WTC11 (cell line): ENCODE data around the gene FER. TPM values are rescaled to one million over a fixed set of nuclear protein-coding genes. Genes with fewer than 3 reads are reported as not detected.

Experiments
- ATAC-seq: fragments of 200-7000 bp; cut with Tn5 transposase; 2 replicates; pipeline ENCODE4 v1.10.0; 2021; ENCODE audit warnings: mild to moderate bottlenecking, moderate library complexity
- CTCF ChIA-PET: fragments of 300-600 bp; sonication (Branson Sonifier 250); formaldehyde crosslinking; loops from one replicate; lab custom pipeline; 2021; ENCODE audit warnings: antibody characterized with exemption; lab: Charles Lee
- POLR2A ChIA-PET: fragments of 350-600 bp; sonication (Branson Sonifier 250); formaldehyde crosslinking; loops from one replicate; lab custom pipeline; 2021; ENCODE audit warnings: antibody characterized with exemption; lab: Charles Lee
- DNase-seq: peaks from one replicate; pipeline ENCODE4 v3.0.0; 2021; ENCODE audit warnings: low spot score
- H3K27ac Mint-ChIP-seq: 2 replicates; pipeline ENCODE4 v1.8.0; 2021; ENCODE audit warnings: mixed read lengths
- H3K27me3 Mint-ChIP-seq: 2 replicates; pipeline ENCODE4 v1.8.0; 2021; ENCODE audit warnings: low read depth, mild to moderate bottlenecking, moderate library complexity, mixed read lengths
- H3K36me3 Mint-ChIP-seq: 2 replicates; pipeline ENCODE4 v1.8.0; 2021; ENCODE audit warnings: mixed read lengths
- H3K4me1 Mint-ChIP-seq: 2 replicates; pipeline ENCODE4 v1.8.0; 2022; ENCODE audit warnings: mixed read lengths
- H3K4me3 Mint-ChIP-seq: 2 replicates; pipeline ENCODE4 v1.8.0; 2021; ENCODE audit warnings: mild to moderate bottlenecking, moderate library complexity, mixed read lengths
- H3K9me3 Mint-ChIP-seq: 2 replicates; pipeline ENCODE4 v1.8.0; 2021; ENCODE audit warnings: mixed read lengths
- ATF3 ChIP-seq: sonication (generic); formaldehyde crosslinking; conservative IDR thresholded peaks from 2 replicates; pipeline ENCODE4 v1.8.1; 2022; ENCODE audit warnings: mild to moderate bottlenecking, missing genetic modification reagents
- CREM ChIP-seq: sonication (generic); formaldehyde crosslinking; IDR thresholded peaks from 2 replicates; pipeline ENCODE4 v1.8.1; 2022; ENCODE audit warnings: mild to moderate bottlenecking, missing genetic modification reagents, moderate library complexity
- ELF4 ChIP-seq: sonication (generic); formaldehyde crosslinking; IDR thresholded peaks from 2 replicates; pipeline ENCODE4 v1.8.1; 2022; ENCODE audit warnings: low read depth, mild to moderate bottlenecking, moderate library complexity, missing genetic modification reagents
- ERG ChIP-seq: fragments of 250-450 bp; sonication (Bioruptor Pico); IDR thresholded peaks from 2 replicates; pipeline ENCODE4 v1.8.0; 2021; ENCODE audit warnings: mild to moderate bottlenecking
- FOXK1 ChIP-seq: sonication (generic); formaldehyde crosslinking; IDR thresholded peaks from 2 replicates; pipeline ENCODE4 v1.8.0; 2022; ENCODE audit warnings: mild to moderate bottlenecking, moderate library complexity, missing genetic modification reagents
- IRF1 ChIP-seq: sonication (generic); formaldehyde crosslinking; IDR thresholded peaks from 2 replicates; pipeline ENCODE4 v1.8.0; 2023; ENCODE audit warnings: missing genetic modification reagents
- KAT7 ChIP-seq: sonication (generic); formaldehyde crosslinking; IDR thresholded peaks from 2 replicates; pipeline ENCODE4 v1.8.1; 2023; ENCODE audit warnings: missing genetic modification reagents, mild to moderate bottlenecking, borderline replicate concordance
- MLX ChIP-seq: sonication (generic); formaldehyde crosslinking; IDR thresholded peaks from 2 replicates; pipeline ENCODE4 v1.8.1; 2023; ENCODE audit warnings: mild to moderate bottlenecking, missing genetic modification reagents, moderate library complexity
- PRRX2 ChIP-seq: fragments of 250-450 bp; sonication (Bioruptor Pico); IDR thresholded peaks from 2 replicates; pipeline ENCODE4 v1.8.0; 2021; ENCODE audit warnings: mild to moderate bottlenecking
- SMAD3 ChIP-seq: sonication (generic); formaldehyde crosslinking; IDR thresholded peaks from 2 replicates; pipeline ENCODE4 v1.8.0; 2022; ENCODE audit warnings: missing genetic modification reagents, mild to moderate bottlenecking, borderline replicate concordance
- SP1 ChIP-seq: sonication (generic); formaldehyde crosslinking; conservative IDR thresholded peaks from 2 replicates; pipeline ENCODE4 v1.8.1; 2022; ENCODE audit warnings: missing genetic modification reagents
- USF1 ChIP-seq: sonication (generic); formaldehyde crosslinking; IDR thresholded peaks from 2 replicates; pipeline ENCODE4 v1.8.0; 2022; ENCODE audit warnings: mild to moderate bottlenecking, missing genetic modification reagents
- ZMAT4 ChIP-seq: fragments of 250-450 bp; sonication (Bioruptor Pico); IDR thresholded peaks from 2 replicates; pipeline ENCODE4 v1.9.0; 2021; ENCODE audit warnings: mild to moderate bottlenecking
- ZNF671 ChIP-seq: fragments of 250-450 bp; sonication (Bioruptor Pico); IDR thresholded peaks from 2 replicates; pipeline ENCODE4 v1.8.0; 2021; ENCODE audit warnings: mild to moderate bottlenecking
- total RNA-seq: library from RNA; stranded (reverse); gene quantifications from 3 replicates; pipeline ENCODE4 v1.2.3, GENCODE V29; 2021
- TF ChIP-seq, protein P1 (sequence below): sonication (generic); formaldehyde crosslinking; IDR thresholded peaks from 2 replicates; pipeline ENCODE4 v1.8.0; 2022; ENCODE audit warnings: mild to moderate bottlenecking, missing genetic modification reagents
- TF ChIP-seq, protein P2 (sequence below): sonication (generic); formaldehyde crosslinking; conservative IDR thresholded peaks from 2 replicates; pipeline ENCODE4 v1.8.1; 2023; ENCODE audit warnings: mild to moderate bottlenecking, low read depth, missing genetic modification reagents, moderate library complexity

The FER gene
- total RNA-seq, 1 experiment from 2014 or later: 13.8 TPM

DNA sequence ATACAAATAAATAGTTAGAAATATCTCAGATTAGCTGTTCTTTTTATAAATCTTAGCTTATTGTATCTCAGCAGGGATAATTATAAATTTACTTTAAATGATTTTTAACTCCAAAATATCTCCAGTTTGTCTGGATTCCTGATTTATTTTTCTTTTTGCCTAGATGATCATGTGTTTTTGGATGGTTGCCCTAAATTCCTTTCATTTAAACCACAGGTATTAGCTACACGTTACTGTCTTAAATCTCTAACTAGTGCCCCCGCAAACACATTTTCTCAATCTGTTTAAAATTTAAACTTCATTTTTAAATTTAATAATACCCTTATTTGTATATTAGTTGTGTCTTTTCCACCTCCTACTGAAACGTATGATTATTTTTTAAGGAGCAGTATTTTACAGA, 5.6 kb downstream of the FER start (continued):
- TF ChIP-seq ZMAT4: no peak
- TF ChIP-seq CREM (CRISPR knock-in tag): no peak
- TF ChIP-seq SP1 (CRISPR knock-in tag): no peak
- no peak for TF ChIP-seq ZNF671 (CRISPR knock-in tag)
- TF ChIP-seq PRRX2 (CRISPR knock-in tag): no peak
- TF ChIP-seq ERG: no peak
- no peak for TF ChIP-seq FOXK1 (CRISPR knock-in tag)
- no peak for TF ChIP-seq ELF4
- no peak for TF ChIP-seq MLX

DNA sequence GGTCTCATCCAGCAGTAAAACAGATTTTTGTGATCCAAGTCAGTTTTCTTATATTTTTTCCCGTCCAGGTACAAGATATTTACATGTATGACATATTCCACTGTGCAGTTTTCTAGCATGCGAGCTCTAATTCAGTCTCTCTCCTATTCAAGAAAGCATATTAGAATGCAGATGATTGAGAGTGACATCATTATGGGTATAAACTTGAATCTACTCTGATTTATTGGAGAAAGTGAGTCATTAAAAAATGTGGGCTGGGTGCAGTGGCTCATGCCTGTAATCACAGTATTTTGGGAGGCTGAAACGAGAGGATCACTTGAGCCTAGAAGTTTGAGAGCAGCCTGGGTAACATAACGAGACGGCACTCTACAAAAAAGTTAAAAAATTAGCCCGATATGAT, 6.2 kb downstream of the FER start:
- no peak overlapping the region for H3K4me3 Mint-ChIP-seq
- H3K4me1 Mint-ChIP-seq: peaks cover 14% of the 10 kb centered on the region
- ChIA-PET CTCF (no interaction called here), POLR2A (no interaction called here)
- ATAC-seq (no peak), DNase-seq (no peak)
- no peaks in the 10 kb centered on the region for H3K36me3 Mint-ChIP-seq
- TF ChIP-seq SMAD3 (CRISPR knock-in tag) (no peak), IRF1 (no peak), ATF3 (no peak), USF1 (CRISPR knock-in tag) (no peak), KAT7 (CRISPR knock-in tag) (no peak)
- TF ChIP-seq, protein P1, sequence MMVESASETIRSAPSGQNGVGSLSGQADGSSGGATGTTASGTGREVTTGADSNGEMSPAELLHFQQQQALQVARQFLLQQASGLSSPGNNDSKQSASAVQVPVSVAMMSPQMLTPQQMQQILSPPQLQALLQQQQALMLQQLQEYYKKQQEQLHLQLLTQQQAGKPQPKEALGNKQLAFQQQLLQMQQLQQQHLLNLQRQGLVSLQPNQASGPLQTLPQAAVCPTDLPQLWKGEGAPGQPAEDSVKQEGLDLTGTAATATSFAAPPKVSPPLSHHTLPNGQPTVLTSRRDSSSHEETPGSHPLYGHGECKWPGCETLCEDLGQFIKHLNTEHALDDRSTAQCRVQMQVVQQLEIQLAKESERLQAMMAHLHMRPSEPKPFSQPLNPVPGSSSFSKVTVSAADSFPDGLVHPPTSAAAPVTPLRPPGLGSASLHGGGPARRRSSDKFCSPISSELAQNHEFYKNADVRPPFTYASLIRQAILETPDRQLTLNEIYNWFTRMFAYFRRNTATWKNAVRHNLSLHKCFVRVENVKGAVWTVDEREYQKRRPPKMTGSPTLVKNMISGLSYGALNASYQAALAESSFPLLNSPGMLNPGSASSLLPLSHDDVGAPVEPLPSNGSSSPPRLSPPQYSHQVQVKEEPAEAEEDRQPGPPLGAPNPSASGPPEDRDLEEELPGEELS (CRISPR knock-in tag): no peak
- TF ChIP-seq, protein P2, sequence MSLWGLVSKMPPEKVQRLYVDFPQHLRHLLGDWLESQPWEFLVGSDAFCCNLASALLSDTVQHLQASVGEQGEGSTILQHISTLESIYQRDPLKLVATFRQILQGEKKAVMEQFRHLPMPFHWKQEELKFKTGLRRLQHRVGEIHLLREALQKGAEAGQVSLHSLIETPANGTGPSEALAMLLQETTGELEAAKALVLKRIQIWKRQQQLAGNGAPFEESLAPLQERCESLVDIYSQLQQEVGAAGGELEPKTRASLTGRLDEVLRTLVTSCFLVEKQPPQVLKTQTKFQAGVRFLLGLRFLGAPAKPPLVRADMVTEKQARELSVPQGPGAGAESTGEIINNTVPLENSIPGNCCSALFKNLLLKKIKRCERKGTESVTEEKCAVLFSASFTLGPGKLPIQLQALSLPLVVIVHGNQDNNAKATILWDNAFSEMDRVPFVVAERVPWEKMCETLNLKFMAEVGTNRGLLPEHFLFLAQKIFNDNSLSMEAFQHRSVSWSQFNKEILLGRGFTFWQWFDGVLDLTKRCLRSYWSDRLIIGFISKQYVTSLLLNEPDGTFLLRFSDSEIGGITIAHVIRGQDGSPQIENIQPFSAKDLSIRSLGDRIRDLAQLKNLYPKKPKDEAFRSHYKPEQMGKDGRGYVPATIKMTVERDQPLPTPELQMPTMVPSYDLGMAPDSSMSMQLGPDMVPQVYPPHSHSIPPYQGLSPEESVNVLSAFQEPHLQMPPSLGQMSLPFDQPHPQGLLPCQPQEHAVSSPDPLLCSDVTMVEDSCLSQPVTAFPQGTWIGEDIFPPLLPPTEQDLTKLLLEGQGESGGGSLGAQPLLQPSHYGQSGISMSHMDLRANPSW (CRISPR knock-in tag): no peak
- H3K27ac Mint-ChIP-seq: no peak overlapping the region
- no peaks in the 10 kb centered on the region for H3K9me3 Mint-ChIP-seq
- H3K27me3 Mint-ChIP-seq: no peaks in the 10 kb centered on the region
